Smooth muscle cell (in vitro differentiated cells): ENCODE measurements around the gene AACS. TPM values are rescaled to one million over a fixed set of nuclear protein-coding genes. Genes with fewer than 3 reads are reported as not detected.
"Not testable (repeated sequence)": the region's sequence is repeated elsewhere in the genome, so short reads cannot be mapped to it uniquely, and the experiment has no call there.

Experiments
- DNase-seq: peaks from one replicate; lab custom pipeline; 2025; ENCODE audit not compliant: unreplicated experiment; lab: John Stamatoyannopoulos, UW
- H2AFZ ChIP-seq: fragments of 200-600 bp; sonication (generic); 2 replicates; pipeline ENCODE4 v1.6.0; 2016; ENCODE audit warnings: antibody characterized with exemption, low read depth, mild to moderate bottlenecking
- H3F3A ChIP-seq: fragments of 200-600 bp; sonication (generic); 2 replicates; pipeline ENCODE4 v1.6.0; 2017; ENCODE audit warnings: antibody characterized with exemption, low read depth
- H3K27ac ChIP-seq: fragments of 200-600 bp; sonication (generic); 2 replicates; pipeline ENCODE4 v1.5.1; 2016; ENCODE audit warnings: low read depth, mild to moderate bottlenecking
- H3K27me3 ChIP-seq: fragments of 200-600 bp; sonication (generic); 2 replicates; pipeline ENCODE4 v1.6.1; 2016; ENCODE audit warnings: low read depth, mild to moderate bottlenecking
- H3K36me3 ChIP-seq: fragments of 200-600 bp; sonication (generic); 2 replicates; pipeline ENCODE4 v1.5.1; 2016; ENCODE audit warnings: low read depth
- H3K4me1 ChIP-seq: fragments of 200-600 bp; sonication (generic); 2 replicates; pipeline ENCODE4 v1.5.1; 2016; ENCODE audit warnings: low read depth
- H3K4me2 ChIP-seq: fragments of 200-600 bp; sonication (generic); 2 replicates; pipeline ENCODE4 v1.6.0; 2016; ENCODE audit warnings: mild to moderate bottlenecking
- H3K4me3 ChIP-seq: fragments of 200-600 bp; sonication (generic); 2 replicates; pipeline ENCODE4 v1.5.1; 2016; ENCODE audit warnings: mild to moderate bottlenecking
- H3K79me2 ChIP-seq: fragments of 200-600 bp; sonication (generic); 2 replicates; pipeline ENCODE4 v1.6.0; 2016; ENCODE audit warnings: low read depth, mild to moderate bottlenecking
- H3K9ac ChIP-seq: fragments of 200-600 bp; sonication (generic); 2 replicates; pipeline ENCODE4 v1.6.0; 2016; ENCODE audit warnings: low read depth
- H3K9me3 ChIP-seq: fragments of 200-600 bp; sonication (generic); replicated peaks from 2 replicates; pipeline ENCODE4 v1.5.1; 2016; ENCODE audit warnings: low read depth
- H4K20me1 ChIP-seq: fragments of 200-600 bp; sonication (generic); 2 replicates; pipeline ENCODE4 v1.6.0; 2016; ENCODE audit warnings: low read depth
- WGBS: methylation state at CpG from one replicate; pipeline ENCODE4 v1.1.7; 2016; ENCODE audit warnings: low lambda C conversion rate; 5-methylcytosine and 5-hydroxymethylcytosine counted together
- polyA plus RNA-seq: library from polyadenylated mRNA; unstranded; fragments of >200 nt; fragmentation: Nextera tagmentation; extraction: Ambion mirVana; gene quantifications from 2 replicates; pipeline ENCODE4 v1.2.1, GENCODE V29; 2016
- total RNA-seq: library from RNA; depleted of rRNA; stranded (reverse); fragments of >200 nt; gene quantifications from 2 replicates; pipeline ENCODE4 v1.2.3, GENCODE V29; 2014
- TF ChIP-seq, protein P1 (sequence below): fragments of 200-600 bp; sonication (generic); IDR thresholded peaks from 2 replicates; pipeline ENCODE4 v1.5.1; 2017; ENCODE audit warnings: borderline replicate concordance, mild to moderate bottlenecking, antibody characterized with exemption; ENCODE audit not compliant: insufficient read depth, poor library complexity, severe bottlenecking

The AACS gene
- total and polyA plus RNA-seq, 2 experiments from 2014 or later: 8.0 to 15.6 TPM

DNA sequence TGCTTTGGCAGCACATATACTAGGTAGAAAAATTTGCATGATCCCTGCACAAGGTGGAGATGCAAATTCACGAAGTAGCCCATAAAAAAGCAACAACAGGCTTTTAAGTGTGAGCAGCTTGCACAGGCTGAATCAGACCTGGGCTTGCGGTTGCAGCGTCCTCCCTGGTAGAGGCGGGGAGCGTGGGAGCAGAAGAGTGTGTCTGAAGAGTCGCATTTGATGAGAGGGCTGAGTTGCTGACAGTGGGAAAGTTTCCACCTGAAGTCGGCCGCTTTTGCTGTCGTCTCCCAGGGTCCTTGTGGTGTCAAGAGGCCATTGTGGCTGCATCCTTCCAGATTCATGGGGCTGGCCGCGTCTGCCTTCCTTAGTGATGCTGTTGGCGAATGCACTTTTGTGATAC, 6.2 kb downstream of the AACS start:
- Histone ChIP-seq H3K4me1 (no peaks in the 10 kb centered on the region), H3K79me2 (peaks cover 8% of the 10 kb centered on the region), H3K4me2 (no peak overlapping the region), H3F3A (no peaks in the 10 kb centered on the region), H3K9me3 (no peaks in the 10 kb centered on the region), H3K9ac (no peak overlapping the region), H3K27ac (no peak overlapping the region), H2AFZ (no peak overlapping the region), H3K36me3 (no peaks in the 10 kb centered on the region), H4K20me1 (peaks cover 60% of the 10 kb centered on the region), H3K4me3 (no peak overlapping the region), H3K27me3 (no peaks in the 10 kb centered on the region)
- WGBS: 98% methylated on average over 12 of the region's 12 CpGs
- TF ChIP-seq, protein P1, sequence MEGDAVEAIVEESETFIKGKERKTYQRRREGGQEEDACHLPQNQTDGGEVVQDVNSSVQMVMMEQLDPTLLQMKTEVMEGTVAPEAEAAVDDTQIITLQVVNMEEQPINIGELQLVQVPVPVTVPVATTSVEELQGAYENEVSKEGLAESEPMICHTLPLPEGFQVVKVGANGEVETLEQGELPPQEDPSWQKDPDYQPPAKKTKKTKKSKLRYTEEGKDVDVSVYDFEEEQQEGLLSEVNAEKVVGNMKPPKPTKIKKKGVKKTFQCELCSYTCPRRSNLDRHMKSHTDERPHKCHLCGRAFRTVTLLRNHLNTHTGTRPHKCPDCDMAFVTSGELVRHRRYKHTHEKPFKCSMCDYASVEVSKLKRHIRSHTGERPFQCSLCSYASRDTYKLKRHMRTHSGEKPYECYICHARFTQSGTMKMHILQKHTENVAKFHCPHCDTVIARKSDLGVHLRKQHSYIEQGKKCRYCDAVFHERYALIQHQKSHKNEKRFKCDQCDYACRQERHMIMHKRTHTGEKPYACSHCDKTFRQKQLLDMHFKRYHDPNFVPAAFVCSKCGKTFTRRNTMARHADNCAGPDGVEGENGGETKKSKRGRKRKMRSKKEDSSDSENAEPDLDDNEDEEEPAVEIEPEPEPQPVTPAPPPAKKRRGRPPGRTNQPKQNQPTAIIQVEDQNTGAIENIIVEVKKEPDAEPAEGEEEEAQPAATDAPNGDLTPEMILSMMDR: no peak
- DNase-seq: no peak

DNA sequence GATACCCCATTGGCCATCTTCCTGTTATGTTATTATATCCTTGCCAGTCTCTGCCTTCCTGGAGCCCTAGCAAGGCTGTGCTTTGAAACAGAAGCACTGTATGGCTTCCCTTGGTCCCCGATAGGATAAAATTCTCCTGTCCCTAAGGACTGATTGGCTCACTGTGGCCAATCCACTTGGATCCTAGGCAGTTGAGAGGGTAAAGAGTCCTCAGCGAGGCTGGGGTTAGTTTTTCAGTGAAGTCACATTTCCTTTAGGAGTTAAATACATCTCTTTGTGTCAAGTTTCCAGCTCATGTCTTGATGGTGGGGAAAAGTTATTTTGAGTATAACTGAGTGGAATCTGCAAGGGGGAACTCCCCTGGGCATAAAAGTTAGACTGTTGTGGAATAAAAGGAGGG, 7.3 kb downstream of the AACS start:
- Histone ChIP-seq H3F3A (no peaks in the 10 kb centered on the region), H3K4me3 (no peak overlapping the region), H3K36me3 (no peaks in the 10 kb centered on the region), H3K9me3 (no peaks in the 10 kb centered on the region), H3K27ac (no peak overlapping the region), H2AFZ (no peak overlapping the region), H4K20me1 (peaks cover 49% of the 10 kb centered on the region), H3K27me3 (no peaks in the 10 kb centered on the region), H3K9ac (no peak overlapping the region), H3K79me2 (peaks cover 8% of the 10 kb centered on the region), H3K4me2 (no peak overlapping the region), H3K4me1 (no peaks in the 10 kb centered on the region)
- TF ChIP-seq, protein P1: no peak
- no peak for DNase-seq
- 93% methylated on average over 2 of the region's 2 CpGs for WGBS

DNA sequence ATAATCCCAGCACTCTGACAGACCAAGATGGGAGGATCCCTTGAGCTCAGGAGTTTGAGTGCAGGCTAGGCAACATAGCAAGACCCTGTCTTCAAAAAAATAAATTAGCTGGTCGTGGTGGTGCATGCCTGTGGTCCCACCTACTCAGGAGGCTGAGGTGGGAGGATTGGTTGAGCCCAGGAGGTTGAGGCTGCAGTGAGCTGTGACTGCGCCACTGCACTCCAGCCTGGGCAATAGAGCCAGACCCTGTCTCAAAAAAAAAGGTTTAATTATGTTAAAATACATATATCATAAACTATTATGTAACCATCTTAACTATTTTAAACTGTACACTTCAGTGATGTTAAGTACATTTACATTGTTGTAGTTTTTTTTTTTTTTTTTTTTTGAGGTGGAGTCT, 9.1 kb downstream of the AACS start:
- H2AFZ ChIP-seq, H3K4me1 ChIP-seq: not testable (repeated sequence)

DNA sequence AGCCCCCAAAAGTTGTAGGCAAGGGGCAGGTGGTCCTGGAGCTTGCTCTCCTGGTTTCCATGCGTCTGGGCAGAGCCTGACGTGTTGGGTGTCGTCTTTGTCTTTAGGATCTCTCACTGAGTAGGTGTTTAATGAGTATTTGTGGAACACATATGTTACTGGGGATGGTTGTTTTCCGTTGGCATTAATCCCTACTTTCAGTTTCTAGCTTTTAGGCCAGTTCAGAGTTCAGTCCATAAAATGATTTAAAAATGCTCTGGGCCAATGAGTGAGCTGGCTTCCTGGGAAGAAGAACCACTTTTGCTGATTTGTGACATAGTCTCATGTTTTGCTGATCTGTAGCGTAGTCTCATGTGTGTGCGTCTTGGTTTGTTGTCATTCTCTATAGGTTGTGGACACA, 10.9 kb downstream of the AACS start:
- Histone ChIP-seq H3K79me2 (peaks cover 8% of the 10 kb centered on the region), H3K4me3 (no peak overlapping the region), H2AFZ (no peak overlapping the region), H3K27me3 (no peaks in the 10 kb centered on the region), H3K9me3 (no peaks in the 10 kb centered on the region), H3F3A (no peaks in the 10 kb centered on the region), H3K36me3 (no peaks in the 10 kb centered on the region), H3K9ac (no peak overlapping the region), H3K4me2 (no peak overlapping the region), H3K27ac (no peak overlapping the region), H4K20me1 (peaks cover 16% of the 10 kb centered on the region), H3K4me1 (no peaks in the 10 kb centered on the region)
- 94% methylated on average over 6 of the region's 6 CpGs for WGBS
- no peak for DNase-seq
- TF ChIP-seq, protein P1: no peak

More for the DNA sequence above, 9.1 kb downstream of the AACS start:
- WGBS: 92% methylated on average over 2 of the region's 2 CpGs
- not testable (repeated sequence) for H3K27me3 ChIP-seq, H3K4me2 ChIP-seq, H3K4me3 ChIP-seq, DNase-seq, H3K79me2 ChIP-seq, H3F3A ChIP-seq, H3K9me3 ChIP-seq, H3K27ac ChIP-seq, H3K36me3 ChIP-seq, H3K9ac ChIP-seq
- H4K20me1 ChIP-seq: peaks cover 31% of the 10 kb centered on the region
